Stimulated activated naive CD8-positive, alpha-beta T cell treated with anti-CD3 and anti-CD28 coated beads, Interleukin-15, Interleukin-2, amounts not matched to agents 100 ng/mL and 50 ng/mL, for 24 hours (primary cell): Measurements from ENCODE around the gene LRRK1.

Experiments
- H3K27ac Mint-ChIP-seq: one replicate; pipeline ENCODE4 v1.8.0; 2021; ENCODE audit warnings: mild to moderate bottlenecking, mixed read lengths
- H3K27me3 Mint-ChIP-seq: one replicate; pipeline ENCODE4 v1.8.0; 2021; ENCODE audit warnings: mixed read lengths
- H3K36me3 Mint-ChIP-seq: one replicate; pipeline ENCODE4 v1.8.0; 2021; ENCODE audit warnings: low read depth, mixed read lengths
- H3K4me1 Mint-ChIP-seq: one replicate; pipeline ENCODE4 v1.8.0; 2021; ENCODE audit warnings: low read depth, mixed read lengths
- H3K4me3 Mint-ChIP-seq: one replicate; pipeline ENCODE4 v1.8.0; 2021; ENCODE audit warnings: mild to moderate bottlenecking, mixed read lengths
- H3K9me3 Mint-ChIP-seq: one replicate; pipeline ENCODE4 v1.8.0; 2021; ENCODE audit warnings: mixed read lengths

LRRK1 gene

GRCh38 chr15:101118116-101118515 lies 199.0 kb downstream of the LRRK1 start:
- Mint-ChIP-seq H3K27me3 (no peaks in the 10 kb centered on the region), H3K4me1 (peaks cover 28% of the 10 kb centered on the region), H3K36me3 (no peaks in the 10 kb centered on the region), H3K4me3 (no peak overlapping the region), H3K27ac (no peak overlapping the region), H3K9me3 (no peaks in the 10 kb centered on the region)

DNA sequence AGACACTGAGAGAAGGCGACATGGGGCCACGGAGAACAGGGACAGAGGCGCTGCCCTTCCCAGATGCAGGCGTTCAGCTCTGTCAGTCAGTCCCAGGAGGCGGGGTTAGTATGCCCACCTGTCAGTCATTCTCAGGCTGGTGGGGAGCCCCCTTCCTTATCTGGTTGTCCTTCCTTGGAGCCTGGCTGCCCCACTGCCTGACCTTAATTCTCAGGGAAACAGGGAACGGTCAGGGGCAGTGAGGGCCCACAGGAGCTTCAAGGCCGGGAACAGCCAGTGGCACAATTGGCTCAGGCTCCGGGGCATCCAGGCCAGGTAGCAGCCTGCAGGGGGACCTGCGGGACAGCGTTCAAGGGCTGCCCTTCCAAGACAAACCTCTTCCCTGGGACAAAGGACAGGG lies 199.5 kb downstream of the LRRK1 start:
- no peak overlapping the region for H3K27ac Mint-ChIP-seq
- peaks cover 33% of the 10 kb centered on the region for H3K4me1 Mint-ChIP-seq
- no peaks in the 10 kb centered on the region for H3K36me3 Mint-ChIP-seq
- H3K9me3 Mint-ChIP-seq: no peaks in the 10 kb centered on the region
- H3K27me3 Mint-ChIP-seq: no peaks in the 10 kb centered on the region
- H3K4me3 Mint-ChIP-seq: no peak overlapping the region

GRCh38 chr15:101119181-101119580 lies 200.0 kb downstream of the LRRK1 start:
- Mint-ChIP-seq H3K36me3 (no peaks in the 10 kb centered on the region), H3K27ac (no peak overlapping the region), H3K4me3 (no peak overlapping the region), H3K4me1 (peaks cover 38% of the 10 kb centered on the region), H3K27me3 (no peaks in the 10 kb centered on the region), H3K9me3 (no peaks in the 10 kb centered on the region)
